GM19328 (cell line): ENCODE results near the gene MRGPRE.

Experiments used
- ATAC-seq: cut with Tn5 transposase; IDR thresholded peaks from one replicate; pipeline ENCODE4 v1.9.1; 2021; ENCODE audit warnings: mild to moderate bottlenecking, moderate library complexity; ENCODE audit not compliant: unreplicated experiment

MRGPRE gene

GRCh38 chr11:3197044-3197695 is 35.0 kb downstream of the MRGPRE start:
- no peak for ATAC-seq

GRCh38 chr11:3196161-3197043 is 35.8 kb downstream of the MRGPRE start:
- no peak for ATAC-seq

DNA sequence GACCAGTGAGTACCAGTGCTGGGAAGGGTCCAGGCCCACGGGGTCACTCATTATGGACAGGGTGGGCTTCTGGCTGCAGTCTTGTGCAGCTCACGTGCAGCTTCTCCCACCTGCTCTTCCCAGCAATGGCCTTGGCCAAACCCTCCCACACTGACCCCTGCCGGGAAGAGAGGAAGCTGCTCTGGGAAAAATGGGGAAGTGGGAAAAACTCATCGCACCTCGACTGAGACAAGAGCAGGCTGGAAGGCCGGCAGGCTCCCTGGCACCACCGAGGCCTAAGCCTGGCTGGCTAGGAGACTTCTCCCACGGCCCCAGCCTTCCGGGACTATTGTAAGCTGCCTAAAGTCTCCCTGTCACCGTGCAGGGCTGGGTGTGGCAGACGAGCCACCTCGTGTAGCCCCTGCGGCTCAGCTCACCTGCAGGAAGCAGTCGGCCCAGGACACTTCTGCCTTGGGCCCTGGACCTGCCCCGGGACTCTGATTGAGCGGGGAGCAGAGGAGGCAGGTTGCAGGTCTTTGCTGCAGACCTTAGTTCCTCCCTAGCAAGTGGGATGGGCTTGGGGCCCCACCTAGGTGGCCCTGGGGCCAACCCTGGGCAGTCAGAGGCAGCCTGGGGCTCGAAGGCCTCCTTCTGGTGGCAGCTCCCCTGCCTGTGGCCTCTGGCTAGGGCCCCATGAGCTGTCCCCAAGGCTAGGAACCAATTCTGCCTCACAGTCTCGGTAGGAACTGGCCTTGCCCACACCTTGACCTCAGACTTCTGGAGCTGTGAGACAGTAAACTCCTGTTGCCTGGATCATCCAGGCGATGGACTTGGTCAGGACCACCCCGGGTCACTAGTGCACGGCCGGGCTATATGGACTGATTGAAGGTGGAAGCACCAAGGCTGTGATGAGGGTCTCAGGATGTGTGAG is 36.7 kb downstream of the MRGPRE start:
- no peak for ATAC-seq

DNA sequence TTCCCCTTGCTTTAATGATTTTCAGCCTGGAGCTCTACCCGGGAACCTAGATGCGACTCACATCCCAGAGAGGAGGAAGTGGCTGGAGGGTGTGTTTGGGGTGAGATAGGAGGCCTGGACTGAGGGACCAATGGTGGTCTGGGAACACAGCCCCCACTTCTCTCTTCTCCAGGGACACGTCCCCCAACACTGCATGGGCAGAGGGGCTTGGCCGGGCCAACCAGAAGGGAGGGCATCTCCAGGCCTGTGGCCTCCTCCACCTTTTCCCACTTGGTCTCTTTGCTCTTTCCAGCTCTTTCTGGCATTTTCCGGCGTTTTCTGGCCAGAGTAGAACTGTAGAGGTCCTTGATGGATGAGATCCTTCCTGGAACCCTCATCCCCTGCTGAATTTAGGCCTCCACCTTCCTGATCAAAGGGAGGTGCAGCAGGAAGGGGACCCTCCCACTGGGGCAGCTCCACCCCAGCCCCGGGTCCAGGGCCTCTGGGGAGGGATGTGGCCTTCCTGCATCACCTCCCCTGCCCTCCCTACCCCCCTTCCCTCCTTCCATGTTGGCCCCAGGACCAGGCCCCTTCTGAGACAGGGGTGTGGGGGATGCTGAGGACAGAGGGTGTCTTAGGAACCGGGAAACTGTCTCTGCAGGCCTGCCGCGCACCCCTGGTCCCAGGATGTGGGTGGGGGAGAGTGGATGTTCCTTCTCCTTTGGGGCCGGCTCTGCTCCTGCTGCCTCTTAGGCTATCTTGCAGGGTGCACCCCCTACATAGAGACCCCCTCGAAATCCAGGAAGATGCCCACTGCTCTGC is 38.0 kb downstream of the MRGPRE start:
- no peak for ATAC-seq

DNA sequence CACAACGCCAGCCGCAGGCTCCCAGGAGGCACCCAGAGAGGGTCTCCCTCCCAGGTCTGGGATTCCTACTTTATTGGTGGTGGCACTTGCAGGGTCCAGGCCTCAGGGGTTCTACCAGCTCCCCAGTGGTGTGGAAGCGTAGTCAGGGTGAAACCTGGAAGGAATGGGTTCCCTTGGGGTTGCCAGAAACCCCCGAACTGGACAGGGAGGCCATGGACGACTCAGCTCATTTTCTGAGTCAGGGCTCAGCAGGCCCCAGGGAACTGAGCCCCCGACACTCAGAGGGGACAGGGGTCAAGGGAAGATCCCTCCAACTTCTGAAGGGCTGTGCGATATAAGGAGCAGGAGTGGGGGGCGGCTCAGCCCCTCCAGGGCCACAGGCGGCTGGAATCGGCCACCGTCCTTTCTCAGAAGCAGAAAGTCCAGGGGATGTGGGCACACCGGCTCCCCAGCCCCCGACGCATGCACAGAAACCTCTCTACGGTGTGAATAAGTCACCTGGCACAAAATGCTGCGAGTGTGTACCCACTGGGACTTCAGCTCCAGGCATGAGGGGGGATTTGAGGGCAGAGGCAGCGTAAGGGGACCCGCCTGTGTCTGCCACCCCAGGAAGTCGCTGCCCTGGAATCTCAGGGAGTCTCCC is 38.7 kb downstream of the MRGPRE start:
- ATAC-seq, result no peak

DNA sequence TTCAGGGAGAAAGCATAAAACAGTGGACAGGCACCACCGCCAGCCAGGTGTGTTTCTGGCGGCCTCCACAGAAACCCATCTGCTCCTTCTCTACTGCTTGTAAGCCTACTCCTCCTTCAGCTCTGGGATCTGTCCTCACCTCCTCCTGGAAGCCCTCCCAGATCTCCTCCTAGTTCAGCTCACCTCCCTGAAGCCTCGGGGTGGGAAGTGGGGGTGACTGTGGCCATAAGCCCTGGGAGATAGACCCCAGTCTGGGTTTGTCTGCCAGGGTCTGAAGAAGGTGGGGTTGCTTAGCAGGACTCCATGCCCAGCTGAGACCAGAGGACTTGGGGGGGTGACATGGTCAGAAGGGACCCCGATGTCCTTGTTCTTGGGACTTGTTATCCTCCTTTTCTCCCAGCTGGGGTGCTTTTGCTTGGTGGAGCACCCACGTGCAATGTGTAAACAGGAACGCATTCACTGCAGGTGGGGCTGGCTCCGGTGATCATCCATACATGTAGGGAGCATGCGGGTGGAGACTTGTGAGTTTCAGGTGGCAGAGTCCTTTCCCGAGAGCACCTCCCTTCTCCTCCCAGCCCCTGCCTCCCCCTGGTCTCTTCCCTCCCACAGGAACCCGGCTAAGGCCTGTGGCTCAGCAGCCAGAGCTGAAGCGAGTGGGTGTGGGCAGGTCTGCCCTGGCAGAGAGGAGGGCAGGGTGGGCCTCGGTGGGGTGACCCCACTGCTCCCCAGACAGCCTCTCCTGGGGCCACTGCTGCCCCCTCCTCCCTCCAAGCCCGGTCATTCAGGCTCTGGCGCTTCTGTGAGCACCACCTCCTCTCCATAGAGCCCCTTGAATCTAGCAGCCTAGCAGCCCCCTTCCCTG is 39.5 kb downstream of the MRGPRE start:
- ATAC-seq, result no peak

- no peak for ATAC-seq
These were observed 40.5 kb downstream of the MRGPRE start for GRCh38 chr11:3191586-3192324.

DNA sequence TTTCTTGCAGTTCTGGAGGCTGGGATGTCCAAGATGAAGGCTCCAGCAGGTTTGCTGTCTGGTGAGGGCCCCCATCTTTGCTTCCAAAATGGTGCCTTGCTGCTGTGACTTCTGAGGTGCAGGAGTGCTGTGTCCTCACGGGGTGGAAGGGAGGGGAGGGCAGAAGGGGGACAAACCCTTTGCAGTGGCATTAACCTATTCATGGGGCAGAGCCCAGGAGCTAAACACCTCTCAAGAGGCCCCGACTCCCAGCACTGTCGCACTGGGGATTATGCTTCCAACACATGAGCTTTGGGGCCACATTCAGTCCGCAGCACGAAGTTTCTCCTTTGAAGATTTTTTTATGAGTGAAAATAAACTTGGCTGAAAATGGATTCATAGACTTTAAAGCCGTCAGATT is 41.6 kb downstream of the MRGPRE start:
- ATAC-seq, result no peak

GRCh38 chr11:3189886-3190583 is 42.2 kb downstream of the MRGPRE start:
- ATAC-seq, result no peak

- no peak for ATAC-seq
These were observed 42.9 kb downstream of the MRGPRE start for GRCh38 chr11:3189196-3189843.

DNA sequence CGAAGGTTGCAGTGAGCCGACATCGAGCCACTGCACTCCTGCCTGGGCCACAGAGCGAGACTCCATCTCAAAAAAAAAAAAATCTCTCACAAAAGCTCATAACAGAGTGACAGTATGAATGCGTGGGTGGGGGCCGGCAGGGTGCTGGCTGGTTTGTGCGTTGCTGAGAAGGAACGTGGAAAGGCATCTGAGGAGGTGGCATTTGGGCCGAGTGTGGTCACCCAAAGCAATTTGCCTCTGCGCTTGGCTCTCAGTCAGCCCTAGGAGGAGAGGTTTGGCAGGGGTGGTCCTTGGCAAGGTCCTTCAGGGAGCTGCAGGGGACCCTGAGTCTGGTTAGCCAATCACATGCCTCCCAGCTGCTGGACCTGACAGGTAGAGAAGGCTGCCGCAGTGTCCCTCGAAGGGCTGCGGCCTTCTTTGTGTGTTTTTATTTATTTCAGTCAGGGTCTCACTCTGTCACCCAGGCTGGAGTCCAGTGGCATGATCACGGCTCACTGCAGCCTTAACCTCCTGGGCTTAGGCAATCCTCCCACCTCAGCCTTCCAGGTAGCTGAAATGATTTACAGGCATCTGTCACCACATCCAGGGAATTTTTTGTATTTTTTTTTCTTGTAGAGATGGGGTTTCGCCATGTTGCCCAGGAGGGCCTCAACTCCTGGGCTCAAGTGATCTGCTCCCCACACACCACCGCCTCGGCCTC is 43.6 kb downstream of the MRGPRE start:
- ATAC-seq, result no peak

GRCh38 chr11:3186166-3186953 is 45.9 kb downstream of the MRGPRE start:
- no peak for ATAC-seq

DNA sequence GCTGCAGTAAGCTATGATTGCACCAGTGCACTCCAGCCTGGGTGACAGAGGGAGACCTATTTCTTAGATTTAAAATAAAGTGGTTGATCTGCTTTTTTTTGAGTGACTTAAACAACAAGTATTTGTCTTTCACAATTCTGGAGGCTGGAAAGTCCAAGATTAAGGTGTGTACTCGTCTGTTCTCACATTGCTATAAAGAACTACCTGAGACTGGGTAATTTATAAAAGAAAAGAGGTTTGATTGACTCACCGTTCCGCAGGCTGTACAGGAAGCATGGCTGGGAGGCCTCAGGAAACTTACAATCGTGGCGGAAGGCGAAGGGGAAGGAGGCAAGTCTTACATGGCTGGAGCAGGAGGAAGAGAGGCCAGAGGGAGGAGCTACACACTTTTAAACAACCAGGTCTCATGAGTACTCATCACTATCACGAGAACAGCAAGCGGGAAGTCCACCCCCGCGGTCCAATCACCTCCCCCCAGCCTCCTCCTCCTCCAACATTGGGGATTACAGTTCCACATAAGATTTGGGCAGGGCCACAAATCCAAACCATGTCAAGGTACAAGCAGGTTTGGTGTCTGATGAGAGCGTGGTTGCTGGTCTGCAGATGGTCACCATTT is 47.4 kb downstream of the MRGPRE start:
- no peak for ATAC-seq

DNA sequence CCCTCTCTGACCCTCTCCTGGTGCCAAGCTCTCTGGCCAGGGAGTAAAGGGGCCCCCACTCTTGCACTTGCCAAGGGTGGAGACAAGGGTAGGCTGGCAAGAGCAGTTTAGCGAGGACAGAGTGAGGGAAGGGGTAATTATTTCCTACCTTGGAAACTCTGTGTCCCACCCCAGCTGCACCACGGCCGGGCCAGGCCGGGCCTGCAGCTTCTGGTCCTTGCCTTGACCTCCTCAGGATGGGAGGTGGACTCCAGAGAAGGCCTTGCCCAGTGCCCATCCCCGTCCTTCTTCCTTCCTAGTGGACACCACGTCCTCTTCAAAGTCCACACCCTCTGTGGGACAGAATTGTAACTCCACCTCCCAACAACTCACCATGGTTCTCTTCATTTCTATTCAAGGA is 48.7 kb downstream of the MRGPRE start:
- ATAC-seq, result no peak

GRCh38 chr11:3182462-3182852 is 49.8 kb downstream of the MRGPRE start:
- ATAC-seq, result no peak
